Keratinocyte (primary cell): ENCODE data around the gene HACE1.

Experiments used
- CTCF ChIP-seq, 3 experiments: IDR thresholded peaks in 1 of 3; conservative IDR thresholded peaks in 1 of 3; optimal IDR thresholded peaks in 1 of 3; 2 replicates in 2 of 3; 3 replicates in 1 of 3; pipeline versions ENCODE3 to v1.5.1; 2011; ENCODE audit warnings: low read length in 3 of 3, mild to moderate bottlenecking in 3 of 3, moderate library complexity in 2 of 3, control low read depth in 1 of 3, inconsistent platforms in 1 of 3; ENCODE audit not compliant: insufficient read depth in 2 of 3; ENCODE audit errors: extremely low read depth in 1 of 3
- EZH2 ChIP-seq: IDR thresholded peaks from one replicate; pipeline ENCODE4 v1.6.1; 2012; ENCODE audit warnings: inconsistent platforms, mild to moderate bottlenecking, low read length, moderate library complexity

GRCh38 chr6:104814743-104815142 is 45.0 kb downstream of the HACE1 start:
- TF ChIP-seq CTCF (optimal IDR thresholded peaks at IDR 0.05 in 1 of 3, IDR thresholded peaks at IDR 0.05 in 1 of 3, conservative IDR thresholded peaks at IDR 0.05 in 1 of 3; ENCODE audit: extremely low read depth in 1 of 3, insufficient read depth in 2 of 3, low read length in 3 of 3) (no peak), EZH2 (no peak)
